ENCODE data around the gene CROCC2.
"Not testable (repeated sequence)": the region's sequence is repeated elsewhere in the genome, so short reads cannot be mapped to it uniquely, and the experiment has no call there.

The CROCC2 gene

DNA sequence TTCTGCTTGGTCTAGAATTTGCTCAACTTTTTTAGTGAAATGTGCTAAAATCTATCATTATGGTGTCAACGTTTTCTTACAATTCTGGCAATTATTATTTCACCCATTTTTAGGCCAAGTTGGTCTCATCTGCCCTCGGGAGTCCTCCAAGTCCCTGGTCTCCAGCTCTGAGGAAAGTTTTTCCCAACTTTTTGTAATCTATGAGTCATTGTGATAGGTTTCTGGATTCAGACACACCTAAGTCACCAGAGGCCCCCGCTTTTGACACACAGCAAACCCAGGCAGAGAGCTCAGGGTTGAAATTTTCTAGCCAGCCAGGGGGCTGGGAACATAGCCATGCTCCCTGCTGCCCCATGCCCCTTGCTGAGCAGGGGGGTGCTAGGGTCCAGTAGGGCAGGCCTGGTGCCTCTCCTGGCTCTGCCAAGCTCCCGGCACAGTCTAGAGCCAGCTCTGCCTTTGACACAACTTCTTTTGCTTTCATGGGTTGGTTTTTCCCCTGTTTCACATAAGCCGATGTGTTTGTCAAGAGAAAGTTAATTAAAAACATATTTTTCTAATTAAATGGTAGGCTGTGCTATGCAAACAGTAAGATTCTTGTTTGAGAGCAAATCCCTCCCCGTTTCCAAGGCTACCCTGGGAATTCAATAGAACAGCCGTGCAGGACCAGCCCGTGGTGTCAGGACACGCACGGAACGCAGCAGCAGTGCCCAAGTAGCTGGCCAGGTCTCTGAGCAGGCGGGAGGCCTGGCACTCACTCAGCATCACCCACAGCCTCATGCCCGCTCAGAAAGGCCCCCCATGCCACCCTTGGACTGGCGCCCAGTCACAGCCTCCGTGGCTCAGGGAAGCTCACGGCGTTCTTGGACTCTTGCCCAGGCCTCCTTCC, 66.7 kb downstream of the CROCC2 start:
- Histone ChIP-seq H3K27me3 (ENCODE audit: low read depth, low read length) (no peaks in the 10 kb centered on the region), H3K4me1 (ENCODE audit: control insufficient read depth in 1 of 2, insufficient read depth in 2 of 2, low read length in 2 of 2) (no peaks in the 10 kb centered on the region), H3K9me3 (ENCODE audit: control insufficient read depth in 1 of 2, low read length in 2 of 2) (no peaks in the 10 kb centered on the region), H3K36me3 (ENCODE audit: control insufficient read depth in 1 of 2, insufficient read depth in 2 of 2, low read length in 2 of 2) (no peaks in the 10 kb centered on the region), H3K4me3 (ENCODE audit: low read depth in 1 of 2, low read length in 2 of 2) (no peak overlapping the region), H3K27ac (ENCODE audit: low read length) (no peak overlapping the region)

DNA sequence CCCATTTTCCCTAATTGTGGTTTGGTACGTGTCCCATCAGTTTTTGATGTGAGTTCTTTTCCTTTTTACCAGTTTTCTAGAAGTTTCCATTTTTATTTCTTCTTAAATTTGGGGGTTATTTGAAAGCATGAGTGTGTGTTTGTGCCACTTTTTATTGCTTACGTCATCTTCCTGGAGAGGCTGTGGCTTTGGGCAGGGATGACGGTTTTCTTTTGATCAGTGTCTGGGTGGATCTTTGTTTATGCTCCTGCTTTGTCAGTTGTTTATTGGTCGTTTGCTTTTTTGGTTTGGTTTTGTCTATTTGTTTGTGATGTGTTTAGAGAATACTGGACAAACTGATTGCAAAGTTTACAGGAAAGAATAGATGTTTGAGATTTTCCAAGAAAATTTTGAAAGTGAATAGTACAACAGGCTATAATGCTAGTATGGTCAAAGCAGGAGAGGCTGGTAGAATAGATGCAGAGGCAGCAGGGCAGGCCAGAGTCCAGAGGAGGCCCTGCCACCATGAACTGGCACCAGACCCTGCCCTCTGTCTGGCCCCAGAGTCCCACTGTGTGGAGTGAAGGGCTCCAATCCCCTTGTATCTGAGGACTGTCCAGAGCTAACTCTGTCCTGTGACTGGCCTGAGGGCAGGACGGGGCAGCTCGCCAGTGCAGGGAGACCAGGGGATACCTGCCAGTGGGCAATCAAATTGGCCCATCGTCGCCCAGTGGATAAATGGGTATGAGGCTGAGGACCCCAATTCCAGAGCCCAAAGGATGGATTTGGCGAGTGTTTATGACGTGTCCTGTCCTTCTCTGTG, 68.8 kb downstream of the CROCC2 start:
- no peaks in the 10 kb centered on the region for H3K36me3 ChIP-seq (ENCODE audit: control insufficient read depth in 1 of 2, insufficient read depth in 2 of 2, low read length in 2 of 2)
- no peaks in the 10 kb centered on the region for H3K4me1 ChIP-seq (ENCODE audit: control insufficient read depth in 1 of 2, insufficient read depth in 2 of 2, low read length in 2 of 2)
- no peak overlapping the region for H3K4me3 ChIP-seq (ENCODE audit: low read depth in 1 of 2, low read length in 2 of 2)
- no peak overlapping the region for H3K27ac ChIP-seq (ENCODE audit: low read length)
- H3K9me3 ChIP-seq (ENCODE audit: control insufficient read depth in 1 of 2, low read length in 2 of 2) = no peaks in the 10 kb centered on the region
- no peaks in the 10 kb centered on the region for H3K27me3 ChIP-seq (ENCODE audit: low read depth, low read length)

GRCh38 chr2:240975903-240976302, 69.8 kb downstream of the CROCC2 start:
- H3K4me1 ChIP-seq (ENCODE audit: control insufficient read depth in 1 of 2, insufficient read depth in 2 of 2, low read length in 2 of 2); H3K36me3 ChIP-seq (ENCODE audit: control insufficient read depth in 1 of 2, insufficient read depth in 2 of 2, low read length in 2 of 2); H3K27me3 ChIP-seq (ENCODE audit: low read depth, low read length); H3K9me3 ChIP-seq (ENCODE audit: control insufficient read depth in 1 of 2, low read length in 2 of 2); H3K27ac ChIP-seq (ENCODE audit: low read length); H3K4me3 ChIP-seq (ENCODE audit: low read depth in 1 of 2, low read length in 2 of 2): not testable (repeated sequence)

- H3K4me1 ChIP-seq (ENCODE audit: control insufficient read depth in 1 of 2, insufficient read depth in 2 of 2, low read length in 2 of 2) = peaks cover 0 to 5% of the 10 kb centered on the region in 2 donors
- H3K9me3 ChIP-seq (ENCODE audit: control insufficient read depth in 1 of 2, low read length in 2 of 2) = no peaks in the 10 kb centered on the region
- H3K4me3 ChIP-seq (ENCODE audit: low read depth in 1 of 2, low read length in 2 of 2) = no peak overlapping the region
- H3K27me3 ChIP-seq (ENCODE audit: low read depth, low read length) = no peaks in the 10 kb centered on the region
- H3K36me3 ChIP-seq (ENCODE audit: control insufficient read depth in 1 of 2, insufficient read depth in 2 of 2, low read length in 2 of 2) = no peaks in the 10 kb centered on the region
- no peak overlapping the region for H3K27ac ChIP-seq (ENCODE audit: low read length)
Observed at GRCh38 chr2:240981280-240981679, 75.1 kb downstream of the CROCC2 start.

- peaks cover 0 to 5% of the 10 kb centered on the region in 2 donors for H3K4me1 ChIP-seq (ENCODE audit: control insufficient read depth in 1 of 2, insufficient read depth in 2 of 2, low read length in 2 of 2)
- H3K36me3 ChIP-seq (ENCODE audit: control insufficient read depth in 1 of 2, insufficient read depth in 2 of 2, low read length in 2 of 2) = no peaks in the 10 kb centered on the region
- no peak overlapping the region for H3K27ac ChIP-seq (ENCODE audit: low read length)
- no peaks in the 10 kb centered on the region for H3K27me3 ChIP-seq (ENCODE audit: low read depth, low read length)
- H3K4me3 ChIP-seq (ENCODE audit: low read depth in 1 of 2, low read length in 2 of 2) = no peak overlapping the region
- no peaks in the 10 kb centered on the region for H3K9me3 ChIP-seq (ENCODE audit: control insufficient read depth in 1 of 2, low read length in 2 of 2)
Observed at GRCh38 chr2:240981871-240982800, 76.0 kb downstream of the CROCC2 start.

- Histone ChIP-seq H3K27ac (ENCODE audit: low read length) (no peak overlapping the region), H3K4me1 (ENCODE audit: control insufficient read depth in 1 of 2, insufficient read depth in 2 of 2, low read length in 2 of 2) (peaks cover 0 to 5% of the 10 kb centered on the region in 2 donors), H3K27me3 (ENCODE audit: low read depth, low read length) (no peaks in the 10 kb centered on the region), H3K36me3 (ENCODE audit: control insufficient read depth in 1 of 2, insufficient read depth in 2 of 2, low read length in 2 of 2) (no peaks in the 10 kb centered on the region), H3K4me3 (ENCODE audit: low read depth in 1 of 2, low read length in 2 of 2) (no peak overlapping the region), H3K9me3 (ENCODE audit: control insufficient read depth in 1 of 2, low read length in 2 of 2) (no peaks in the 10 kb centered on the region)
Observed at GRCh38 chr2:240982821-240983281, 76.7 kb downstream of the CROCC2 start.

DNA sequence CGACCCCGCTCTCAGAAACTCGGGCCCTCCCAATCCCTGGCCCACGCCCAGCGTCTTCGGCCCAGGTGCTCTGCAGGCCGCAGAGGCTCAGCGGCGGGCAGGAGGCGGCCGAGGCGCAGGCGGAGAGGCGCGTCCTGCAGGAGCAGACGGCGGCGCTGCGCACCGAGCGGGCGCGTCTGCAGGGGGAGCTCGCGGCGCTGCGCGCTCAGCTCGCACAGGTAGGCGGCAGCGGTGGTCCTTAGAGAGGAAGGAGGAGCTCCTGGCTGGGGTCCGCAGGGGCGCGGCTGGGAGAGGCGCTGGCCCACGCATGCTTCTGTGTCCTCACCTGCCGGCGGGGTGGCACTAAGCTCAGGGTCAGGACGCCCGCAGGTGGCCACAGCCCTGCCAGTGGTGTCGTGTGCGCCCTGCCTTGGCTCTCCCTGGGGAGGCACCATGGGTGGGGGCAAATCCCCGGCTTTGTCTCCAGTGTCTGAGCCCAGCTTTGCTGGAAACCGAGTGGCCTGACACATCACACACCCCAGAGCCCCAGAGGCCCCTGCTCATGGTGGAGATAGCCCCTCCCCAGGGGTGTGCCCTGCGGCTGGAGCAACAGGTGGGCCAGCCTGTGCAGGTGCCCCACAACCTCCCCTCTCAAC, 77.3 kb downstream of the CROCC2 start:
- H3K4me1 ChIP-seq (ENCODE audit: control insufficient read depth in 1 of 2, insufficient read depth in 2 of 2, low read length in 2 of 2) = peaks cover 0 to 5% of the 10 kb centered on the region in 2 donors
- H3K36me3 ChIP-seq (ENCODE audit: control insufficient read depth in 1 of 2, insufficient read depth in 2 of 2, low read length in 2 of 2) = no peaks in the 10 kb centered on the region
- no peak overlapping the region for H3K4me3 ChIP-seq (ENCODE audit: low read depth in 1 of 2, low read length in 2 of 2)
- H3K27ac ChIP-seq (ENCODE audit: low read length) = no peak overlapping the region
- H3K9me3 ChIP-seq (ENCODE audit: control insufficient read depth in 1 of 2, low read length in 2 of 2) = peaks cover 0 to 2% of the 10 kb centered on the region in 2 donors
- H3K27me3 ChIP-seq (ENCODE audit: low read depth, low read length) = no peaks in the 10 kb centered on the region

DNA sequence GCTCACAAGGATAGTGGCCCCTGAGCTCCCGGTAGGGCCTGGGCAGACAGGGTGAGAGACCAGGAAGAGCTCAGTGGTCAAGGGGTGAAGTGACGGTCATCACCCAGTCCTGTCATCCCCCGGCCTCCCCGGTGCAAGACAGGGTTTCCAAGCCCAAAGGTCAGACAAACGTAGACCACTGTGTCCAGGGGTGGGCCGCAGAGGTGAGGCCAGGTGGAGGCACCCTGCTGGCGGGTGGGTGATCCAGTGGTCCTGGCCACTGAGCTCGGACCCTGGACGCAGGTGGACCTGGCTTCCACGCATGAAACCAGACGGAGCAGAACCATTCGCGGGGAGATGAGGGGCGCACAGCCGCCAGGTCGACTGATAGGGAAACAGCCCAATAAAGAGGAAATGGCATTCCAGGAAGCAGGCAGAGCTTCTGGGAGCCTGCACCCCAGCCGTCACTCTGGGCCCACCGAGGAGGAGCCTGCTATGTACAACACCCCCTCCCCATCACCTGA, 77.9 kb downstream of the CROCC2 start:
- Histone ChIP-seq H3K27me3 (ENCODE audit: low read depth, low read length) (no peaks in the 10 kb centered on the region), H3K4me1 (ENCODE audit: control insufficient read depth in 1 of 2, insufficient read depth in 2 of 2, low read length in 2 of 2) (peaks cover 0 to 5% of the 10 kb centered on the region in 2 donors), H3K27ac (ENCODE audit: low read length) (no peak overlapping the region), H3K9me3 (ENCODE audit: control insufficient read depth in 1 of 2, low read length in 2 of 2) (peaks cover 0 to 6% of the 10 kb centered on the region in 2 donors), H3K4me3 (ENCODE audit: low read depth in 1 of 2, low read length in 2 of 2) (no peak overlapping the region), H3K36me3 (ENCODE audit: control insufficient read depth in 1 of 2, insufficient read depth in 2 of 2, low read length in 2 of 2) (no peaks in the 10 kb centered on the region)

DNA sequence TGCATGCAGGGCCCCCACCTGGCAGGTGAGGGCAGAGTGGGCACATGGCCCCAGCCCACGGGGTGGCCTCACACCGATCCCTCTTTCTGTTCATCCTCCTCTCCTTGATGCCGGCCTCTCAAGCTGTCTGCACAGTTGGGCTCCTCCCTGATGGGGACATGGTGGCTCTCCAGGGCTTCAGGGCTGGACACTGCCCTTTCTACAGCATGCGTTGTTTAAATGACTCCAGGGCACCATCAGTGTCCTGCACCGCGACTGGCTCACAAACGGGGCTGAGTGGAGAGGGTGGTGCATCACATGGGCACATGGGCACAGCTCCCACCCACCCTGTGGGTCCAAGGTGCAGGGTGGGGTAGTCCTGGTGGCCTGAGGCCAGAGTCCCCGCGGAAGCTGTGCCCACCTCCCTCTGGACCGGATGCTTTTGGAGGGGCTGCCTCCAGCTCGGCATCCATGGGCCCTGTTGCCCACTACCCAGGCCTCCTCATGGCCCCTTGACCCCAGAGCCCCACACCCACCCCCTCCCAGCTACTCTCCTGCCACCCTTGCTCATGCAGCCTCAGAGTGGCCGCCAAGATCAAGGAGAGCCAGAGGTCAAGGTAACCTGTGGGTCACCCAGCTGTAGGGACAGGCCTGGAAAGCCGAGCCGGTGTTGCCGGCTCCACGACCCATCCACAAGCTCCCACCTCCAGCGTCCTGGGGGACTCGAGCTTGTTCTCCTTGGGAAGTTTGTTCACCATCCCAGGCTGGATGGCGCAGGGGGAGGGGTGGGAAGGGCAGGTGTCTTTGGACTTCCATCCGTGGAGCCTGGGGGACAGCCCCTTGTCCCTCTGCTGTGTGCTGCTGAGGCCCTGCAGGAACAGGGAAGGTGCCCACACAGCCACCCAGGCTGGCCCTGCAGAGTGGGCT, 80.0 kb downstream of the CROCC2 start:
- H3K9me3 ChIP-seq (ENCODE audit: control insufficient read depth in 1 of 2, low read length in 2 of 2) = peaks cover 0 to 6% of the 10 kb centered on the region in 2 donors
- no peaks in the 10 kb centered on the region for H3K36me3 ChIP-seq (ENCODE audit: control insufficient read depth in 1 of 2, insufficient read depth in 2 of 2, low read length in 2 of 2)
- no peak overlapping the region for H3K27ac ChIP-seq (ENCODE audit: low read length)
- H3K27me3 ChIP-seq (ENCODE audit: low read depth, low read length) = no peaks in the 10 kb centered on the region
- H3K4me1 ChIP-seq (ENCODE audit: control insufficient read depth in 1 of 2, insufficient read depth in 2 of 2, low read length in 2 of 2) = peaks cover 0 to 5% of the 10 kb centered on the region in 2 donors
- H3K4me3 ChIP-seq (ENCODE audit: low read depth in 1 of 2, low read length in 2 of 2) = no peak overlapping the region
